Osteoblast (primary cell): ENCODE measurements around the gene PBX2. TPM values are rescaled to one million over a fixed set of nuclear protein-coding genes. Genes with fewer than 3 reads are reported as not detected.
A peak's percentile ranks its signal among the peaks of the same experiment; 100 is the strongest.

ENCODE experiments used
- DNase-seq: peaks from one replicate; pipeline ENCODE4 v3.0.0; 2011; ENCODE audit warnings: low spot score, mixed read lengths; ENCODE audit not compliant: insufficient read length; ENCODE audit errors: missing footprints
- H2AFZ ChIP-seq: 2 replicates; pipeline ENCODE4 v1.6.0; 2011; ENCODE audit warnings: mild to moderate bottlenecking, low read length
- H3K27ac ChIP-seq: 2 replicates; pipeline ENCODE4 v1.5.1; 2011; ENCODE audit warnings: mild to moderate bottlenecking, low read depth, low read length, moderate library complexity
- H3K27me3 ChIP-seq: 2 replicates; pipeline ENCODE4 v1.6.0; 2012; ENCODE audit warnings: mild to moderate bottlenecking, control low read depth, inconsistent platforms, low read length, moderate library complexity; ENCODE audit not compliant: insufficient read depth
- H3K36me3 ChIP-seq: 2 replicates; pipeline ENCODE4 v1.5.1; 2011; ENCODE audit warnings: mild to moderate bottlenecking, low read length, control low read depth, moderate library complexity; ENCODE audit not compliant: insufficient read depth
- H3K4me1 ChIP-seq: 2 replicates; pipeline ENCODE4 v1.5.1; 2011; ENCODE audit warnings: mild to moderate bottlenecking, low read length, control low read depth, moderate library complexity; ENCODE audit not compliant: insufficient read depth
- H3K4me2 ChIP-seq: 2 replicates; pipeline ENCODE4 v1.6.0; 2011; ENCODE audit warnings: mild to moderate bottlenecking, low read length; ENCODE audit not compliant: insufficient read depth
- H3K4me3 ChIP-seq: fragments of 200-600 bp; sonication (generic); 3 replicates; pipeline ENCODE4 v1.5.1; 2012; ENCODE audit warnings: mild to moderate bottlenecking, low read length, inconsistent platforms; ENCODE audit not compliant: insufficient read depth
- H3K79me2 ChIP-seq: 2 replicates; pipeline ENCODE4 v1.6.0; 2012; ENCODE audit warnings: mild to moderate bottlenecking, low read length, control low read depth, inconsistent platforms; ENCODE audit not compliant: insufficient read depth
- H3K9me3 ChIP-seq: 2 replicates; pipeline ENCODE4 v1.5.1; 2011; ENCODE audit warnings: low read depth, low read length, control low read depth
- H4K20me1 ChIP-seq: 2 replicates; pipeline ENCODE4 v1.6.0; 2012; ENCODE audit warnings: mild to moderate bottlenecking, low read length, control low read depth; ENCODE audit not compliant: insufficient read depth
- total RNA-seq: library from RNA; depleted of rRNA; stranded (reverse); fragments of >200 nt; gene quantifications from 2 replicates; pipeline ENCODE4 v1.2.3, GENCODE V29; 2012
- TF ChIP-seq, protein P1 (sequence below): IDR thresholded peaks from 2 replicates; pipeline ENCODE4 v1.5.1; 2011; ENCODE audit warnings: mild to moderate bottlenecking, low read depth, low read length, moderate library complexity; ENCODE audit errors: extremely low read depth

Gene PBX2, protein sequence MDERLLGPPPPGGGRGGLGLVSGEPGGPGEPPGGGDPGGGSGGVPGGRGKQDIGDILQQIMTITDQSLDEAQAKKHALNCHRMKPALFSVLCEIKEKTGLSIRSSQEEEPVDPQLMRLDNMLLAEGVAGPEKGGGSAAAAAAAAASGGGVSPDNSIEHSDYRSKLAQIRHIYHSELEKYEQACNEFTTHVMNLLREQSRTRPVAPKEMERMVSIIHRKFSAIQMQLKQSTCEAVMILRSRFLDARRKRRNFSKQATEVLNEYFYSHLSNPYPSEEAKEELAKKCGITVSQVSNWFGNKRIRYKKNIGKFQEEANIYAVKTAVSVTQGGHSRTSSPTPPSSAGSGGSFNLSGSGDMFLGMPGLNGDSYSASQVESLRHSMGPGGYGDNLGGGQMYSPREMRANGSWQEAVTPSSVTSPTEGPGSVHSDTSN
- total RNA-seq, result 17.4 and 18.6 TPM in 2 replicates

DNA sequence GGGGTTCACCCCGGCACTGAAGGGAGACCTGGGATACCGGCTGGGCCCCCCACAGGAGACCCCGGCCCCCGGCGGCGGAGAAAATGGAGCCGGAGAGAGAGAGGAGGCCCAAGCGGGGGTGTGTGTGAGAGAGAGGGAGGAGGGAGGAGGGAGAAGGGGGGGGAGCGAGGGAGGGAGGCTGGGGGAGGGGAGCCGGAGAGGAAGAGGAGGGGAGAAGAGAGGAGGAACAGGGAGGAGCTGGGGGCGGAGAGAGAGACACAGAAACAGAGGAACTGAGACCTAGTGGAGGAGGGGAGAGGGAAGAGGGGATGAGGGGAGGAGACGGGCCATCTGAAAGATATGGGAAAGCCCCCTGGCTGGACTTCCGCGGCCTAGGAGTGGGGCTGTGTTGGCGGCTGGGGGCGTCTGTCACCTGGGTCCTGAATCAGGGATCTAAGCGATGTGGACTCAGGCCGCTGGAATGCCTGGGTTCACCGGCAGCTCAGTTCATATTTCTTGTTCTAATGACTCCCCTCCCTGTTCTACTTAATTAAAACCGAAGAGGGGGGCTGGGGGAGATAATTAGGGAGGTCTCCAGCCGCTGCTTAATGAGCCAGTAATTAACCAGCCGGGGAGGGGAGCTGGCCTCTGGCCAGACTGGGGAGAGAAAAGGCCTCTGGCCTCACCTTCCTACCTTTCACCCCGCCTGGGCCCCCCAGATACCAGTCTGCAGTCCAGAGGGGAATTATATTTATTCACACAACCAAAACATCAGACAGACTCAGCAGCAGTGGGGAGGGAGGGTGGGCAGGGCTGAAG, at the start of gene PBX2:
Gene PBX2 (minus strand): TSS at position 149 of the 798 bp plus-strand sequence. CDS start 287 bp downstream, outside the sequence.
- Histone ChIP-seq H3K36me3 (peaks cover 23% of the 10 kb centered on the region), H2AFZ (peak within 1 kb of the TSS; percentile 87), H3K4me2 (peak within 1 kb of the TSS; percentile 88), H3K27ac (peak within 1 kb of the TSS; percentile 81), H3K4me1 (peaks cover 18% of the 10 kb centered on the region), H3K9me3 (no peaks in the 10 kb centered on the region), H3K4me3 (peak within 1 kb of the TSS; percentile 80), H4K20me1 (no peaks in the 10 kb centered on the region), H3K79me2 (peaks cover 21% of the 10 kb centered on the region), H3K27me3 (no peaks in the 10 kb centered on the region)
- DNase-seq, result peak; percentile 90
- TF ChIP-seq, protein P1, sequence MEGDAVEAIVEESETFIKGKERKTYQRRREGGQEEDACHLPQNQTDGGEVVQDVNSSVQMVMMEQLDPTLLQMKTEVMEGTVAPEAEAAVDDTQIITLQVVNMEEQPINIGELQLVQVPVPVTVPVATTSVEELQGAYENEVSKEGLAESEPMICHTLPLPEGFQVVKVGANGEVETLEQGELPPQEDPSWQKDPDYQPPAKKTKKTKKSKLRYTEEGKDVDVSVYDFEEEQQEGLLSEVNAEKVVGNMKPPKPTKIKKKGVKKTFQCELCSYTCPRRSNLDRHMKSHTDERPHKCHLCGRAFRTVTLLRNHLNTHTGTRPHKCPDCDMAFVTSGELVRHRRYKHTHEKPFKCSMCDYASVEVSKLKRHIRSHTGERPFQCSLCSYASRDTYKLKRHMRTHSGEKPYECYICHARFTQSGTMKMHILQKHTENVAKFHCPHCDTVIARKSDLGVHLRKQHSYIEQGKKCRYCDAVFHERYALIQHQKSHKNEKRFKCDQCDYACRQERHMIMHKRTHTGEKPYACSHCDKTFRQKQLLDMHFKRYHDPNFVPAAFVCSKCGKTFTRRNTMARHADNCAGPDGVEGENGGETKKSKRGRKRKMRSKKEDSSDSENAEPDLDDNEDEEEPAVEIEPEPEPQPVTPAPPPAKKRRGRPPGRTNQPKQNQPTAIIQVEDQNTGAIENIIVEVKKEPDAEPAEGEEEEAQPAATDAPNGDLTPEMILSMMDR, result no peak

DNA sequence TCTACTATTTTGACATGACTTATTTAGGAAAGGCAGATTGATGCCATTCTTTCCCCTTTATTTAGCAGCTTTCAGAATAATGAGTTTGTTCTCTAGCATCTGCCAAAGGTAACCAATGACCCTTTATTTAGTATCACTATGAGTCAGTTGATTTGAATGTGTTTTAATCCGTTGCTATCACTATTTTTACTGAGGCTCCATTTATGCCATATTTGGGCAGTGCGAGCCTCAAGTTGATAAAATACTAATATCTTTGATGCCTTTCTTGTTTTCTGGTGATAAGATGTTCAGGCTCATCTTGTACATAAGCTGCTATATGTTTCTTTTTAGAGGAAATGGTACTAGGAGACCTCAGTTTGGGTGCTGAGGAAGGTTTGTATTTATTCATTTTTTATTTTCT, 49.5 kb upstream of the PBX2 start:
- Histone ChIP-seq H4K20me1 (no peaks in the 10 kb centered on the region), H3K4me2 (no peak overlapping the region), H3K79me2 (no peaks in the 10 kb centered on the region), H3K4me3 (no peak overlapping the region), H2AFZ (no peak overlapping the region), H3K27me3 (peaks cover 6% of the 10 kb centered on the region), H3K4me1 (no peaks in the 10 kb centered on the region), H3K27ac (no peak overlapping the region), H3K9me3 (no peaks in the 10 kb centered on the region), H3K36me3 (no peaks in the 10 kb centered on the region)
- TF ChIP-seq, protein P1, result no peak
- DNase-seq, result no peak

DNA sequence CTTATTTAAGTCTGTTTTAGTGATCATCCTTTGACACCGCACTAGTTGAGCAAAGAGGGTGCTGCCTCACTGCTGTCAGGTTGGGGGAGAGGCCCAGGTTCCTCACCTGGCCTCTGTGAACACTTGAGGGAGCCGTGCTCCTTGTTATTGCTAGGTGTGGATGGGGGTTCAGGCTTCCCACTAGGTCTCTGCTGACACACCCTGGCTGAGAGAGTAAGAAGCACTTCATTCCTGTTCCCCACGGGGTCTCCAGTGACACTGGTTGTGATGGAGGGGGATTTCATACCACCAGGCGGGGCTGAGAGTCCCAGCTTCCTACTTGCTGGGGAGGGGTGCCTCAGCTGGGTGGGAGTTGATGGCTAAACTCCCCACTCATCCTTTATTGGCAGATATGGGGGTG, 44.9 kb upstream of the PBX2 start:
- H3K4me1 ChIP-seq, result no peaks in the 10 kb centered on the region
- H3K36me3 ChIP-seq, result no peaks in the 10 kb centered on the region
- H3K4me3 ChIP-seq, result no peak overlapping the region
- no peak overlapping the region for H3K27ac ChIP-seq
- no peaks in the 10 kb centered on the region for H3K9me3 ChIP-seq
- no peaks in the 10 kb centered on the region for H3K27me3 ChIP-seq
- H4K20me1 ChIP-seq, result no peaks in the 10 kb centered on the region
- no peaks in the 10 kb centered on the region for H3K79me2 ChIP-seq
- TF ChIP-seq, protein P1, result no peak
- H3K4me2 ChIP-seq, result no peak overlapping the region
- H2AFZ ChIP-seq, result no peak overlapping the region
- no peak for DNase-seq

DNA sequence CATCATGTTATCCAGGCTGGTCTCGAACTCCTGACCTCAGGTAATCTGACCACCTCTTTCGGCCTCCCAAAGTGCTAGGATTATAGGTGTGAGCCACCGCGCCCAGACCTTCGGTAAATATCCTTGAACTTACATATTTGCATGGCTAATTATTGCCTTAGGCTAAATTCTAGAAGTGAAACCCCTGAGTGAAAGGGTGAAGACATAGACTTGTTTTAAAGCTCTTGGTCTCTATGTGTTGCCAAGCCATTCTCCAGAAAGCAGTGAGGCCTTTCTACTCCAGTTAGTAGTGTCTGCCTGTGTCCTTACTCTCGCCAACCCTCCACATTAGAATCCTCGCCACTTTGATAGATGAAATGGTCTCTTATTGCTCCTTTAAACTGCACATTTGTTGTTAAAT, 36.4 kb upstream of the PBX2 start:
- H3K79me2 ChIP-seq, result no peaks in the 10 kb centered on the region
- H3K9me3 ChIP-seq, result no peaks in the 10 kb centered on the region
- H3K4me3 ChIP-seq, result no peak overlapping the region
- no peak overlapping the region for H3K27ac ChIP-seq
- no peak overlapping the region for H2AFZ ChIP-seq
- no peaks in the 10 kb centered on the region for H3K4me1 ChIP-seq
- DNase-seq, result no peak
- H3K4me2 ChIP-seq, result no peak overlapping the region
- TF ChIP-seq, protein P1, result no peak
- no peaks in the 10 kb centered on the region for H3K27me3 ChIP-seq
- H4K20me1 ChIP-seq, result no peaks in the 10 kb centered on the region
- no peaks in the 10 kb centered on the region for H3K36me3 ChIP-seq
